SK-N-SH treated with all-trans-retinoic acid at 6 μM for 48 hours (cell line): Measurements from ENCODE around the gene CPD.
"Not testable (repeated sequence)": the region's sequence is repeated elsewhere in the genome, so short reads cannot be mapped to it uniquely, and the experiment has no call there.

Experiments used
- ATAC-seq: fragments of 200-7000 bp; cut with Tn5 transposase; 3 replicates; pipeline ENCODE4 v1.9.1; 2020; ENCODE audit warnings: mild to moderate bottlenecking, moderate library complexity
- ARNTL ChIP-seq: fragments of 450-650 bp; formaldehyde crosslinking; IDR thresholded peaks from 2 replicates; pipeline ENCODE4 v1.5.0; 2020; ENCODE audit warnings: low read depth, mild to moderate bottlenecking, moderate library complexity, borderline replicate concordance
- BACH2 ChIP-seq: fragments of 250-450 bp; sonication (Bioruptor Pico); IDR thresholded peaks from 2 replicates; pipeline ENCODE4 v1.9.0; 2021; ENCODE audit warnings: mild to moderate bottlenecking, borderline replicate concordance
- CREB5 ChIP-seq: fragments of 250-450 bp; sonication (Bioruptor Pico); IDR thresholded peaks from 2 replicates; pipeline ENCODE4 v1.5.1; 2020; ENCODE audit warnings: low read depth, mild to moderate bottlenecking, moderate library complexity
- CSDC2 ChIP-seq: fragments of 250-450 bp; sonication (Bioruptor Pico); IDR thresholded peaks from 2 replicates; pipeline ENCODE4 v1.5.0; 2020; ENCODE audit warnings: mild to moderate bottlenecking, moderate library complexity
- CSRNP3 ChIP-seq: fragments of 250-450 bp; sonication (Bioruptor Pico); IDR thresholded peaks from 2 replicates; pipeline ENCODE4 v1.5.1; 2021; ENCODE audit warnings: mild to moderate bottlenecking, moderate library complexity
- ESRRG ChIP-seq: fragments of 250-450 bp; sonication (Bioruptor Pico); IDR thresholded peaks from 2 replicates; pipeline ENCODE4 v1.6.1; 2021; ENCODE audit warnings: mild to moderate bottlenecking
- GLIS3 ChIP-seq: fragments of 250-450 bp; sonication (Bioruptor Pico); IDR thresholded peaks from 2 replicates; pipeline ENCODE4 v1.5.0; 2020; ENCODE audit warnings: mild to moderate bottlenecking, moderate library complexity
- ISL1 ChIP-seq: fragments of 250-450 bp; sonication (Bioruptor Pico); IDR thresholded peaks from 2 replicates; pipeline ENCODE4 v2.1.2; 2022; ENCODE audit warnings: mild to moderate bottlenecking, moderate library complexity
- OSR1 ChIP-seq: fragments of 250-450 bp; sonication (Bioruptor Pico); IDR thresholded peaks from 2 replicates; pipeline ENCODE4 v1.8.0; 2022; ENCODE audit warnings: moderate library complexity, mild to moderate bottlenecking, inconsistent platforms
- PATZ1 ChIP-seq: fragments of 250-450 bp; sonication (Bioruptor Pico); IDR thresholded peaks from 2 replicates; pipeline ENCODE4 v1.8.0; 2020; ENCODE audit warnings: mild to moderate bottlenecking, moderate library complexity, borderline replicate concordance
- POU6F1 ChIP-seq: fragments of 250-450 bp; sonication (Bioruptor Pico); IDR thresholded peaks from 2 replicates; pipeline ENCODE4 v1.8.0; 2021; ENCODE audit warnings: low read depth, mild to moderate bottlenecking, moderate library complexity, borderline replicate concordance
- RARB ChIP-seq: fragments of 250-450 bp; sonication (Bioruptor Pico); IDR thresholded peaks from 2 replicates; pipeline ENCODE4 v1.8.0; 2021; ENCODE audit warnings: mild to moderate bottlenecking, moderate library complexity
- SNAI2 ChIP-seq: fragments of 250-450 bp; sonication (Bioruptor Pico); IDR thresholded peaks from 2 replicates; pipeline ENCODE4 v1.5.0; 2020; ENCODE audit warnings: mild to moderate bottlenecking, moderate library complexity
- TCF4 ChIP-seq: fragments of 250-450 bp; sonication (Bioruptor Pico); IDR thresholded peaks from 2 replicates; pipeline ENCODE4 v1.8.0; 2021; ENCODE audit warnings: mild to moderate bottlenecking, moderate library complexity, borderline replicate concordance
- ZFP3 ChIP-seq: fragments of 250-450 bp; sonication (Bioruptor Pico); IDR thresholded peaks from 2 replicates; pipeline ENCODE4 v1.5.0; 2020; ENCODE audit warnings: mild to moderate bottlenecking, moderate library complexity
- ZNF565 ChIP-seq: fragments of 450-650 bp; formaldehyde crosslinking; conservative IDR thresholded peaks from 2 replicates; pipeline ENCODE4 v1.5.0; 2020; ENCODE audit warnings: low read depth, mild to moderate bottlenecking, moderate library complexity
- ZNF70 ChIP-seq: fragments of 450-650 bp; formaldehyde crosslinking; IDR thresholded peaks from 2 replicates; pipeline ENCODE4 v1.5.0; 2020; ENCODE audit warnings: mild to moderate bottlenecking, moderate library complexity
- ZNF8 ChIP-seq: fragments of 450-650 bp; formaldehyde crosslinking; IDR thresholded peaks from 2 replicates; pipeline ENCODE4 v1.5.0; 2020; ENCODE audit warnings: mild to moderate bottlenecking, moderate library complexity

CPD gene

GRCh38 chr17:30339086-30339485 lies 39.6 kb upstream of the CPD start (continued):
- TF ChIP-seq RARB (CRISPR knock-in tag) (no peak), GLIS3 (CRISPR knock-in tag) (no peak), BACH2 (CRISPR knock-in tag) (no peak), OSR1 (no peak), ZNF565 (no peak), ISL1 (CRISPR knock-in tag) (no peak)

- no peak for ATAC-seq
- TF ChIP-seq OSR1 (no peak), ESRRG (CRISPR knock-in tag) (no peak)
Measured at GRCh38 chr17:30340801-30341356, 37.8 kb upstream of the CPD start.

GRCh38 chr17:30341703-30342249 lies 37.0 kb upstream of the CPD start:
- ATAC-seq, result no peak
- no peak for TF ChIP-seq OSR1
- TF ChIP-seq ISL1 (CRISPR knock-in tag), result no peak
- TF ChIP-seq CSDC2 (CRISPR knock-in tag), result no peak
- TF ChIP-seq POU6F1 (CRISPR knock-in tag), result no peak
- TF ChIP-seq ARNTL (CRISPR knock-in tag), result no peak
- TF ChIP-seq ZFP3 (CRISPR knock-in tag), result no peak
- TF ChIP-seq RARB (CRISPR knock-in tag), result no peak
- no peak for TF ChIP-seq TCF4 (CRISPR knock-in tag)
- no peak for TF ChIP-seq PATZ1

GRCh38 chr17:30343244-30343643 lies 35.5 kb upstream of the CPD start:
- ATAC-seq, result not testable (repeated sequence)

GRCh38 chr17:30343796-30344195 lies 34.9 kb upstream of the CPD start:
- ATAC-seq, result no peak
- TF ChIP-seq CSRNP3 (CRISPR knock-in tag) (no peak), SNAI2 (CRISPR knock-in tag) (no peak), ZNF70 (CRISPR knock-in tag) (no peak), RARB (CRISPR knock-in tag) (no peak), BACH2 (CRISPR knock-in tag) (no peak), ZFP3 (CRISPR knock-in tag) (no peak), ISL1 (CRISPR knock-in tag) (no peak), PATZ1 (no peak), TCF4 (CRISPR knock-in tag) (no peak), ZNF8 (CRISPR knock-in tag) (no peak), CREB5 (CRISPR knock-in tag) (no peak)
